HG03460 (cell line): ENCODE results near the gene RDH8.
"Not testable (repeated sequence)": the region's sequence is repeated elsewhere in the genome, so short reads cannot be mapped to it uniquely, and the experiment has no call there.

Experiments
- ATAC-seq: cut with Tn5 transposase; IDR thresholded peaks from one replicate; pipeline ENCODE4 v1.9.1; 2021; ENCODE audit not compliant: unreplicated experiment

RDH8 gene

DNA sequence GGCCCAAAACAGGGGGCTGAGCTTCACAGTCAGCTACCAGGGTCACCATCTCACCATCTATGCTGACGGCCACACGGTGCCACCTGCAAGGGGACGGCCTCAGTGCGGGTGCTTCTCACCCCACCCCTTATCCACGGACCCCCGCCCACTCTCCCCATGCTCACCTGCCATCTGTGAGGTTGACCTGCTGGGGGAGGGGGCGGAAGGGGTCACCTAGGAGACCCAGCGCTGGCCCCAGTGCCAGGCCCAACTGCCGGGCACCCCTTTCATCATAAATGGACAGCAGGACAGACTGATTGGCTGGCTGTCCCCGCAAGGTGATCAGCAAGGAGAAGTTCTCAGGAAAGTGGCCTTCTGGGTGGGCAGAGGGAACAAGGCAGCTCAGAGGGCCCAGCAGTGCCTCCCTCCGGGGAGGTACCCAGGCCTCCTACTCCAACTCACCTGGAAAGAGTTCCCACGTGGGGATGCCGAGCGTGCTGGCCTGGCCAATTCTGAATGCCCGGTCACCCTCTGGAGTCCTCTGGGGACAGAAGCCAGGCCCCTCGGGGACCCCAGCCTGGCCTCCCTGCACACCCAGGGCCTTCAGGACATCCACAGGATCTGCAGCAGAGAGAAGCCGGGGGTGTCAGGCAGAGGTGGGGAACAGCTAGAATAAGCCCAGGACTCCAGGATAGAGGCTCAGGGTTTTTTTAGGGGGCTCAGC, 7.5 kb upstream of the RDH8 start:
- ATAC-seq, result no peak

DNA sequence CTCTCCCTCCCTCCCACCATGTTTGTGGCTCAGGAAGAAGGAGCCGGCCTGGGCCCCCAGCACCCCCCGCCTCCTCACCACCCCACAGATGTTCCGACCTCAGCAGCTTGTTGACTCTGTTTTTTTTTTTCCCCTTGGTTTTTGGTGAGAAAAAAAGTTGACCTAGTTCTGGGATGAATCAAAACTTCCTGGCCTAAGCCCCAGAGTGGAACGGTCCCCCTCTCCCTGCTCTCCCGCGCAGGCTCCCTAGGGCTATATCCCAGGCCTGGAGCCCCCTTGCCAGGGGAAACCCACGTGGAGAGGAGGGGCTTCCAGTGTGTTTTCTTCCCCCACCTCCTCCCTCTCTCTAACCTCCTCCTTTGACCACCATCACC, 7.0 kb upstream of the RDH8 start:
- no peak for ATAC-seq

DNA sequence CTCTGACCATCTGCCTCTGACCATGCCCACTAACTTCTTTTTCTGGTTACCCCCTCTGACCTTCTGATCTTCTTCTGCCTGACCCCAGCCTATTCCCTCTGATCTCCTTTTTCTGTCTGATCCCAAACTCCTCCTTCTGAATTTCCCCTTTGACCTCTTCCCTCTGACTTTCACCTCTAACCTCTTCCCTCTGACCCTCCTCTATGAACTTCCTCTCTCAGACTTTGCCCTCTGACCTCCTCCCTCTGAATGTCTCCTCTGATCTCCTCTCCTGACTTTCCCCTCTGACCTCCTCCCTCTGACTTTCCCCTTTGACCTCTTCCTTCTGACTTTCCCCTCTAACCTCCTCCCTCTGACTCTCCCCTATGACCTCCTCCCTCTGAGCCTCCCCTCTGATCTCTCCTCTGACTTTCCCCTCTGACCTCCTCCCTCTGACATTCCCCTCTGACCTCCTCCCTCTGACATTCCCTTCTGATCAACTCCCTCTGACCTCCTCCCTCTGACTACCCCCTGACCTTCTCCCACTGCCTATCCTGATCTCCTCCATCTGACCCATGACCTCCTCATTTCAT, 6.4 kb upstream of the RDH8 start:
- ATAC-seq, result no peak

DNA sequence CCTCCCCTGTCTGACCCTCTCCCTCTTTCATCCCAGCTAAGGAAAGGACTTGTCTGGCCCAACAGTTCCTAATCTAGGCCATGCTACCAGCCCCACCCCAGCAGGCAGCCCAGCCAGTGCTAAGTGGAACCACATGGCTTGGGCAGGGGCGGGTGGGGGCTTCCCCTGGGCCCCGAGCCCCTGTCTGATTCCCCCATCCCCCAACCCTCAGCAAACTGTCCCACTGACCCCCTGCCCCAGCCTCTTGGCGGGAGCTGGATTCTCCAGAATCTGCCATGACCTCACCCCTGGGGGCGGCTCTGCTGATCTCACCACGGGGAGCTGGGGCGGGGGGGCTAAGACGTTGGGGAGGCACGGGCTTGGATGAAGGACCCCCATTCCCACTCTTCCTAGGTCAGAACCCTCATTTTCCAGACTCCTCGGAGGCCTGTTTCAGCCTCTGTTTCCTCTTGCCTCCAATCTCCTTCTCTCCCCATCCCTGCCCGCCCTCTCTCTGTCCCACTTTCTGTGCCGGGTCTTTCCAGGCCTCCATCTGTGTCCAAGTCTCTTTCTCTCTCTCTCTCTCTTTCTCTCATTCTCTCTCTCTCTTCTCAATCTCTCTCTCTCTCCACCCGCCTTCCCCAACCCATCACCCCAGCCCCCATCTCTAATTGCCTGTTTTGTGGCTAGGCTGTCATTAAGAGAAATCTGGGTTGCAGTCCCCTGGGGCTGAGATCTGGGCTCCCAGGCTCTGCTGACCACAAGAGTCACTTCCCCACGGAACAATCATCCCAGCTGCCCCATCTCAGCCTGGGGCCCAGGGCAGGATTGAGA, 5.7 kb upstream of the RDH8 start:
- no peak for ATAC-seq

DNA sequence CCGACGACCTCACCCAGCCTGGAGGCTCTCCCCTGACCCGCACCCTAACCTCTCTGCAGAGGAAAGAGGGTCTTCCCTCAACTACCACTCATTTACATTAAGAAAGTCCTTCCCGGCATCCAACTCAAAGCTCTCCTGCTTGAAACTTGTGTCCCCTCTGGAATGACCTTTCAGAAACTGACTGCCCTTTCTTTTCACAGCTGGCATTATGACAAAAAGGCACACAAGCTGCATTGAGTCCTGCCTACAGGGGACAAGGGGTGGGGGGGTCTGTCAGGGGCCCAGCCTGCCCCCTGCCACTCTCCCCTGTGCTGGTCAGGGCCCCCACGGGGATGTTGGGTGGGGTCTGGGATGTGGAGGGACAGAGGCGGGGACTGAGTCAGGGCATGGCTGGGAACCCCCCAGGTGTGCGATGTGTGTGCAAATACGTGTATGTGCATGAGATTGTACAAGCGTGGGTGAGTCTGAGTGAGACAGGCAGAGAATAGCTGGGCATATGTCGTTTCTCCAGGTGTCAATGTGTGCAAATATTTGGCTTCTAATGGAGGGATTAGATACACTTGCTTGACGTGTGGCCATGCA, 5.0 kb upstream of the RDH8 start:
- no peak for ATAC-seq

DNA sequence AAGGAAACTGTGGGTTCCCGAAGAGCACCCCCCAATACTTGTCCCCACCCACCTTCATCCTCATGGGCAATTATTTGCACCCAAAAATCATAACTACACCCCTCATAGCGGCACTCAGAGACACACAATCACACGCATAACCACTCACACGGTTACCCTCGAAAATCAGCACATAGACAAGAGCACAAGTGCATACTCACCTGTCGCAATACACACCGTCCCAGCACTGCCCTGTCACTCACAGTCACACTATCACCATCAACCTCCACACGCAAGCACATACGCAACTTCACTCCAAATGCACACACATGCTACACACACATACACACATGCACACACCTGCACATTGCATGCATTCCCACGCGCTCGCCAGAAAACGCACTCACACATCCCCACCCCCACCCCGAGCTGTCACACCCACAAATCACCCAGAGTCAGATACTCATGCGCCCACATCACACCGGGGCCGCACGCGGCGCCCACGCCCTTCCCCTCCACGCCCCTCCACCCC, 3.5 kb upstream of the RDH8 start:
- ATAC-seq, result no peak

DNA sequence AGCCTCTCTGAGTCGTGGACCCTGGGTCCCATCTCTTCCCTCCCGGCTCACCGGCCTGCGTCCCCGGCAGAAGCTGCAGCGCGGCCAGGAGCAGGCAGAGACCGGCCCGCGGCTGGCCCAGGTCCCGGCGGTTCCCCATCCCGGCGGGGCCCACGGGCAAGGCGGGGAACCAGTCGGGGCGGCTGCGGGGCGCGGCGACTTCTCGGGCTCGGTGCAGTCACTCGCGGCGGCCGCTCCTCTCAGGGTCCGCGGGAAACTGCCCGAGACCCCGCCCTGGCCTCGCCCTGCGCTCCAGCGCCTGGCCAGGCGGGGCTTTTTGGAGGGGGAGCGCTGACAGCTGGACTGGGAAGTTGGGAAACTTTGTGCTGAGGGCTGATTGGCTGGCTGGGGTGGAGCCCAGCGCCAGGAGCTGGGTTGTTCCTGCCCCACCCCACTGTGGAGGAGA, 3.0 kb upstream of the RDH8 start, which contains the start of gene COL5A3:
TSS of gene COL5A3 (minus strand) at position 258 of the 445 bp plus-strand sequence. CDS start at position 139, 119 bp downstream.
- ATAC-seq, result no peak

DNA sequence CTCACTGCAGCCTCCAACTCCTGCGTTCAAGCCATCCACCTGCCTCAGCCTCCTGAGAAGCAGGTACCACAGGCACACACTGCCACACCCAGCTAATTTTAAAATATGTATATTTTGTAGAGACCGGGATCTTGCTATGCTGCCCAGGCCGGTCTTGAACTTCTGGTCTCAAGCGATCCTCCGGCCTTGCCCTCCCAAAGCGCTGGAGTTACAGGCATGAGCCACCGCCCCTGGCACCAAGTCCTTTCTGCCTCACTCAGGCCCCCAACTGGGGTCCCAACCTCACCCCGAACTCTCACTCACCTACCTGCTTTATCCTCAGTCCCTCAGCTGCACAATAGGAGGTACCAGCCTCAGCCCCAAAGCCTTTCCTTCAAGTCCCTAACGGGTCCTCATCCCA, 2.3 kb upstream of the RDH8 start:
- no peak for ATAC-seq

DNA sequence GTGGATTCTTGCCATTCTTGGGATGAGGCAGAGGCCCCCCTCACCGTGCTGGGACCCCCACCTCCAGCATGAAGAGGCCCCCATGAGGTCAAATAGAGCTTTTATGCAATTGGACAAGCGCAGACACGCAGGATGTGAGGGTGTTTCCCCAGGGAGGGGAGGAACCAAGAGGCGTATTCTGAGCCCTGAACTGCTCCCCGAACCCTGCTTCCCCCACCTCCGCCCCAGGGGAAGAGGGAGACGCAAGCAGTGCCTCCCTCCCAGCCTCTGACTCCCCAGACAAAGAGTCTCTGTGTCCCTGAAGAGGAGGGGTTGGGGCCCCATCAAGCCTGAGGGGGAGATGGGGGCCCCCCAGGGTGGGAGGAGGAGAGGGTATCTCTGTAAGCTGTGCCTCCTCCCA, 1.3 kb upstream of the RDH8 start:
- ATAC-seq, result no peak

DNA sequence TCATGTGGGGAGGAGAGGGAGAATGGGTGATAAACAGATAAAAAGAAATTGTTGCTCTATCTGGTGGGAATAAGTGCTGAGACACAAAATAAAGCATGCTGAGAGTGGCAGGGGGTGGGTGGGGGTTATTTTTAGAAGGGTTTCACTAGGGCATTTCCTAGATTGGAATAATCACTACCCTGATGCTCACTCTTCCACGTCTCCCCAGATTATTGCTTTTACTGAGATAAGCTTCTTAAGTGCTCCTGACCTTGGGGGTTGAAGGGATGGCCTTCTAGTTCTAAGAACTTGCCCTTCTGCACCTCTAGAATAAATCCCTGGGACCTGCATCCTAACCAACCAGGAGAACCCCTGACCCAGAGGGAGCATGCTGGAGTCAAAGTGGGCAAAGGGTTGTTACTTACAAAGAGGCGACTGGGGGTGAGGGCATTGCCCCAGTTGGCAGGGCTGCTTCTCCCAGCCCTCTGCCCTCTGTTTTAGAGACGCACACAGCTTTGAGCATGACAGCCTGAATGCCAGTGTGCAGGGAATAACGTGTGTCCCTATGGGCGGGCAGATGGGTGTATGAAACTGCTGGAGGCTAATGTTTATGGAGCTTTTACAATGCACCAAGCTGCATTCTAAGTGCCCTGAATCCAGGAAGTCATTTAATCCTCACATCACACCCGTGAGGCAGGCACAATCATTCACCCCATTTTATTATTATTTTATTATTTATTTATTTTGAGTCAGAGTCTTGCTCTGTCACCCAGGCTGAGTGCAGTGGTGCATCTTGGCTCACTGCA, 743 bp downstream of the RDH8 start:
- ATAC-seq, result no peak

DNA sequence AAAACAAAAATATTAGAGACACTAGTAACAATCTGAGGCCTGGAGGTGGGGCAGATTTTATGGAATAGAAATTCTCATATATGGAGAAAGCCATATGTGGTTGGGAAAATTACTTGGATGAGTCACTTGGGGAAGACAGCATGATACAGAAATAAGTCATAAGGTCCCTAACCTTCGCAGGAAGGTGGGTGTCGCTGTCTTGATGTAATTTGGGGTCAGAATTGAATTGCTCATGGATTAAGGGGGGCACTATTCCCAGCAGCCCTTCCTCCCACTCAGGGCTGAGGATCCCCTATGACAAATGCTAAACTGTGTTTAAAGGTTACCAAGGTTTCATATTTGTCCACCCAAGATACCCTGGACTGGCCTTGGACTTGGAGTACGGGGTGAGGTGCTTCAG, 5.0 kb downstream of the RDH8 start:
- no peak for ATAC-seq

DNA sequence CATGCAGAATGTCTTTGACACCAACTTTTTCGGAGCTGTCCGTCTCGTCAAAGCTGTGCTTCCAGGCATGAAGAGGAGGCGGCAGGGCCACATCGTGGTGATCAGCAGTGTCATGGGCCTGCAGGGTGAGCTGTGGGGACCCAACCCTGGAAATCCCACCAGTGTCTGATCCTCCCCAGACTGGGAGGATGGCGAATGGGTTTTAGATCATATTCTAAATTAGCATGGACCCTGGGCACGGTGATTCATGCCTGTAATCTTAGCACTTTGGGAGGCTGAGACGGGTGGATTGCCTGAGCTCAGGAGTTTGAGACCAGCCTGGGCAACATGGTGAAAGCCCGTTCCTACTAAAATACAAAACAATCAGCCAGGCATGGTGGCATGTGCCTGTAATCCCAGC, 5.5 kb downstream of the RDH8 start:
- ATAC-seq, result no peak

DNA sequence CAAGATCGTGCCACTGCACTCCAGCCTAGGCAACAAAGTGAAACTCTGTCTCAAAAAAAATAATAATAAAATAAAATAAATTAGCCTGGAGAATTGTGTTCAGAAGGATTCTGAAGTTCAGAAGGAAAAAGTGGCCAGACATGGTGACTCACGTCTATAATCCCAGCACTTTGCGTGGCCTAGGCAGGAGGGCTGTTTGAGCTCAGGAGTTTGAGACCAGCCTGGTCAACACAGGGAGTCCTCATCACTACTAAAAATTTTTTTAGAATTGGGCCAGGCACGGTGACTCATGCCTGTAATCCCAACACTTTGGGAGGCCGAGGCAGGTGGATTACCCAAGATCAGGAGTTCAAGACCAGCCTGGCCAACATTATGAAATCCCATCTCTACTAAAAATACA, 6.0 kb downstream of the RDH8 start:
- ATAC-seq, result no peak

DNA sequence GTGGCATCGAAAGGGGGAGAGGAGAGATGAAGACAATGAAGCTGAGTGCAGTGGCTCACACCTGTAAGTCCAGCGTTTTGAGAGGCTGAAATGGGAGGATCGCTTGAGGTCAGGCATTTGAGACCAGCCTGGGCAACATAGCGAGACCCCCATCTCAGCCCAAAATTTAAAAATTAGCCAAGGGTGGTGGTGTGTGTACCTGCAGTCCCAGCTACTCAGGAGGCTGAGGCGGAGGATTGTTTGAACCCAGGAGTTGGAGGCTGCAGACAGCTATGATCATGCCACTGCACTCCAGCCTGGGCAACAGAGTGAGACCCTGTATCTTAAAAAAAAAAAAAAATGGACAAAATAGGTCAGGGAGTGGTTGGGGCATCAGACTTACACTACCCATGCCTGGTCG, 7.6 kb downstream of the RDH8 start:
- no peak for ATAC-seq

DNA sequence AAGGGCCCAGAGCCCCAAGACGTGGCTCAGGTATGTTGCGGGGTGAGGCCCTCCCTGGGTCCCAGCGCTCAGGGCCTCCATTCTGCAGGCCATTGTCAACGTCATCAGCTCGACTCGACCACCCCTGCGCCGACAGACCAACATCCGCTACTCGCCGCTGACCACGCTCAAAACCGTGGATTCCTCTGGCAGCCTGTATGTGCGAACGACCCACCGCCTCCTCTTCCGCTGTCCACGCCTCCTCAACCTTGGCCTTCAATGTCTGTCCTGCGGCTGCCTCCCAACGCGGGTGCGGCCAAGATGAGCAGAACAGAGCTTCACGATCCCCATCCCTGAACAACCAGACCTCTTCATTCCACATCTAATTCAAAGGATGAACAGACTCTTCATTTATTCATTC, 8.2 kb downstream of the RDH8 start:
- ATAC-seq, result no peak

DNA sequence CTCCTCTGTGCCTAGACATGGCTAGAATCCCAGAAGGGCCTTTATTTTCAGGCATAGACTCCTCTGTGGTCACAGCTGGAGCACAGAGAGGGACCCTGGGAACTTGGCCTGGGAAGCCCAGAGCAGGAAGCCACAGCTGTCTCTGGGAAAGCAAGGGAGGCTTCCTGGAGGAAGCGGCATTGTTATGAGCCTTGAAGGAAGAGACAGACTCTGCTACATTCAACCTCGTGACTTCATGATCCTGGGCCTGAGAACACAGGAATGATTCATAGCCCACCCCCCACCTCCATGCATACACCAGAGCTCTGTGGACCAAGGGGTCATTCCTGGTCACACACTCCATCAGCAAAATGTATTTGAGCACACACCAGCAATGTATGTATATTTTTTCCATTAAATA, 8.6 kb downstream of the RDH8 start:
- ATAC-seq, result no peak

DNA sequence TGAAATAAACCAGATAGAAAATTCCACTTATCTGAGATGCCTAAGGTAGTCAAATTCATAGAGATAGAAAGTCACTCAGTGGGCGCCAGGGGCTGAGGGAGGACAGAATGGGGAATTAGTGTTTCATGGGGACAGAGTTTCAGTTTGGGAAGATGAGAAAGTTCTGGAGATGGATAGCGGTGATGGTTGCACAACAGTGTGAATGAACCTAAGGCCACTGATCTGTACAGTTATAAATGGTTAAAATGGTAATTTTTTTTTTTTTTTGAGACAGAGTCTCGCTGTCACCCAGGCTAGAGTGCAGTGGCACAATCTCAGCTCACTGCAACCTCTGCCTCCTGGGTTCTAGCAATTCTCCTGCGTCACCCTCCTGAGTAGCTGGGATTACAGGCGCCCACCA, 9.8 kb downstream of the RDH8 start:
- ATAC-seq, result not testable (repeated sequence)

DNA sequence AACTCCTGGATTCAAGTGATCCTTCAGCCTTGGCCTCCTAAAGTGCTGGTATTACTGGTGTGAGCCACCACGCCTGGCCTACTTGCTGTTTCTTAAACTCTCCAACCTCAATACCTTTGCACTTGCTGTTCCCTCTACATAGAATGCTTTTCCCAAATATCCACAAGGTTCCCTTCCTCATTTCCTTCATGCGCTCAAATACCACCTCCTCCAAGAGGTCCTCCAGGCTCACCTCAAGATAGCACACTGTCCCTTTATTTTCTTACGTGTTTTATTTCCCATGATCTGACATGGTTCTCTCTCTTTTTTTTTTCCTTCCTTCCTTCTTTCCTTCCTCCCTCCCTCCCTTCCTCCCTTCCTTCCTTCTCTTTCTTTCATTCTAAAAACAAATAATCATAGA, 13.5 kb downstream of the RDH8 start:
- ATAC-seq, result no peak

DNA sequence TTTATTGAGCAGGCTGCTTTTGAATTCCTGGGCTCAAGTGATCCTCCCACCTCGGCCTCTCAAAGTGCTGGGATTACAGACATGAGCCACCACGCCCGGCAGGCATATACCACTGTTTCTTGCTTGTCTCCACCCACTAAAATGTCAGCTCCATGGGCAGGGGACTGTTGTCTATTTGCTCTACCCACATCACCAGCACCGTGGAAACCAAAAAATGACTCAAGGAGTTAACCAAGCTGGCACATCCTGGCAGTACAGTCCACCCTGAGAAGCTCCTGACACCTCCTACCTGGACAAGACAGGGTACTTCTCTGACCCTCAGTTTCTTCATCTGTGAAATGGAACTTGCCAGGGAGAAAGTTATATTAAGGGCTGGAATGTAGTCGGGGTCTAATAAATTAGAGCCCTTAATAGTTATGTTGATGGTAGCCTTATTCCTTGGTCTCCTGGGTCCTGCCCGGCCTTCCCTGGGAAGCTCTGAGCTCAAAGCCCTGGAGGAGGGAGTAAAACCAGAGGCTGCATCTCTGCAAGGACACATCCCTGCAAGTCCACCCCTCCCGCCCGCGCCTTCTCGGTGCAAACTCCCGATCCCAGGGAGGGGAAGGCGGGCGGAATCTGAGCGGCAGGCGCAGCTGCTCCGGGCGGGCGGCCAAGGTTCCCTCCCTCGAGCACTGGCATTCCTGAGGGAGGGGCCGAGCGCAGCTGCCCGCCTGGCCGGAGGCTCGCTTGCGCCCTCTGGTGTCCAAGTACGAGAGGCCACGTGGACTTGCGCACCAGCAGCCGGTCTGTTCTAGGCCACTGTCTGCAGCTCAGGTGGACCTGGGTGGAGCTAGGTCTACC, 14.1 kb downstream of the RDH8 start:
- no peak for ATAC-seq

DNA sequence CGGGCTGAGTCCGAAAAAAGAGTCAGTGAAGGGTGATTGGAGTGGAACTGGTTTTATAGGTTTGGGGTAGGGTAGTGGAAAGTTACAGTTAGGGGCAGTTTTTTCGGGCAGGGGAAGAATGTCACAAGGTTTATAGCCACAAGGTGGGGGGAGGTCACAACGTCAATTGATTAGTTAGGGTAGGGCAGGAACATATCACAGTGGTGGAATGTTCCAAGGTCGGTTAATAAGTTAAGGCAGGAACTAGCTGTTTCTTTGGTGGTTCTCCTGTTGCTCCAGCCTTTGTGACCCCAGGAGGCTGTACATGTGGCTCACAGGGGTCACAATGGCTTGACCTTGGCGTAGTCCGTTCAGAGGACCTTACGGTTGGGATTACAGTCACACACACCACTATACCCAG, 20.3 kb downstream of the RDH8 start:
- ATAC-seq, result no peak
